Mesenchymal stem cell (in vitro differentiated cells and primary cell): ENCODE results near the gene EPB41.
"Not testable (repeated sequence)": the region's sequence is repeated elsewhere in the genome, so short reads cannot be mapped to it uniquely, and the experiment has no call there.

Experiments used
- DNase-seq: peaks from one replicate; pipeline ENCODE4 v3.0.0-alpha.2; 2013
- H2AFZ ChIP-seq: one replicate; pipeline ENCODE4 v1.6.1; 2013; ENCODE audit warnings: low read depth, mild to moderate bottlenecking, control low read depth, inconsistent platforms, low read length, moderate library complexity
- H2AK5ac ChIP-seq: 2 replicates; pipeline ENCODE4 v1.6.1; 2013; ENCODE audit warnings: low read length, moderate library complexity, mild to moderate bottlenecking, inconsistent platforms; ENCODE audit not compliant: severe bottlenecking
- H2BK120ac ChIP-seq: one replicate; pipeline ENCODE4 v1.6.1; 2013; ENCODE audit warnings: low read depth, mild to moderate bottlenecking, inconsistent platforms, low read length, moderate library complexity
- H2BK12ac ChIP-seq, 2 experiments: one replicate each; pipeline ENCODE4 v1.6.1; 2013; ENCODE audit warnings: inconsistent platforms in 2 of 2, low read length in 2 of 2, mild to moderate bottlenecking in 2 of 2, moderate library complexity in 2 of 2, control low read depth in 1 of 2
- H2BK15ac ChIP-seq: one replicate; pipeline ENCODE4 v1.6.1; 2013; ENCODE audit warnings: mild to moderate bottlenecking, low read depth, inconsistent platforms; ENCODE audit not compliant: poor library complexity, severe bottlenecking
- H2BK5ac ChIP-seq: 2 replicates; pipeline ENCODE4 v1.6.1; 2013; ENCODE audit warnings: low read depth, mild to moderate bottlenecking, low read length, control low read depth, inconsistent platforms; ENCODE audit not compliant: poor library complexity, severe bottlenecking
- H3K14ac ChIP-seq, 2 experiments: one replicate each; pipeline ENCODE4 v1.6.1; 2013; ENCODE audit warnings: inconsistent platforms in 2 of 2, low read length in 2 of 2, control low read depth in 1 of 2, mild to moderate bottlenecking in 1 of 2, moderate library complexity in 1 of 2
- H3K18ac ChIP-seq, 2 experiments: one replicate each; pipeline ENCODE4 v1.6.1; 2013; ENCODE audit warnings: inconsistent platforms in 2 of 2, low read length in 2 of 2, control low read depth in 1 of 2, low read depth in 1 of 2, mild to moderate bottlenecking in 1 of 2
- H3K23ac ChIP-seq, 2 experiments: one replicate each; pipeline ENCODE4 v1.6.1; 2013; ENCODE audit warnings: inconsistent platforms in 2 of 2, low read length in 2 of 2, mild to moderate bottlenecking in 2 of 2, moderate library complexity in 2 of 2, control low read depth in 1 of 2
- H3K27ac ChIP-seq: 2 replicates; pipeline ENCODE4 v1.5.1; 2013; ENCODE audit warnings: mild to moderate bottlenecking, moderate library complexity, low read length, control low read depth, inconsistent platforms; ENCODE audit not compliant: poor library complexity, severe bottlenecking
- H3K27me3 ChIP-seq, 2 experiments: 2 replicates each; pipeline versions ENCODE4 v1.6.1 to v1.7.0; 2013; ENCODE audit warnings: low read length in 2 of 2, mild to moderate bottlenecking in 2 of 2, moderate library complexity in 2 of 2, control low read depth in 1 of 2, inconsistent platforms in 1 of 2; ENCODE audit not compliant: control insufficient read depth in 1 of 2, insufficient read depth in 1 of 2
- H3K36me3 ChIP-seq, 2 experiments: 2 replicates each; pipeline versions ENCODE4 v1.6.1 to v1.7.0; 2013; ENCODE audit warnings: low read length in 2 of 2, control low read depth in 1 of 2, inconsistent platforms in 1 of 2, low read depth in 1 of 2, mild to moderate bottlenecking in 1 of 2; ENCODE audit not compliant: insufficient read depth in 2 of 2, control insufficient read depth in 1 of 2
- H3K4ac ChIP-seq, 2 experiments: one replicate each; pipeline ENCODE4 v1.6.1; 2013; ENCODE audit warnings: inconsistent platforms in 2 of 2, low read length in 2 of 2, mild to moderate bottlenecking in 2 of 2, moderate library complexity in 2 of 2, control low read depth in 1 of 2, low read depth in 1 of 2
- H3K4me1 ChIP-seq: 2 replicates; pipeline ENCODE4 v1.6.1; 2013; ENCODE audit warnings: low read depth, low read length, control low read depth; ENCODE audit not compliant: control insufficient read depth, insufficient read depth
- H3K4me2 ChIP-seq: 2 replicates; pipeline ENCODE4 v1.6.1; 2013; ENCODE audit warnings: low read length, mild to moderate bottlenecking, inconsistent platforms; ENCODE audit not compliant: poor library complexity, severe bottlenecking
- H3K4me3 ChIP-seq, 2 experiments: 2 replicates each; pipeline versions ENCODE4 v1.5.1 to v1.7.0; 2013; ENCODE audit warnings: low read length in 2 of 2, mild to moderate bottlenecking in 2 of 2, control low read depth in 1 of 2, low read depth in 1 of 2; ENCODE audit not compliant: insufficient read depth in 1 of 2
- H3K79me1 ChIP-seq: replicated peaks from 2 replicates; pipeline ENCODE4 v1.6.1; 2013; ENCODE audit warnings: mild to moderate bottlenecking, control low read depth, low read length, inconsistent platforms; ENCODE audit not compliant: poor library complexity, severe bottlenecking
- H3K9ac ChIP-seq: 2 replicates; pipeline ENCODE4 v1.7.0; 2013; ENCODE audit warnings: mild to moderate bottlenecking, low read length, moderate library complexity
- H3K9me3 ChIP-seq: 2 replicates; pipeline ENCODE4 v1.7.0; 2013; ENCODE audit warnings: mild to moderate bottlenecking, low read length; ENCODE audit not compliant: control insufficient read depth
- H4K8ac ChIP-seq: one replicate; pipeline ENCODE4 v1.6.1; 2013; ENCODE audit warnings: inconsistent platforms, mild to moderate bottlenecking, low read length, moderate library complexity
- H4K91ac ChIP-seq: one replicate; pipeline ENCODE4 v1.6.1; 2013; ENCODE audit warnings: mild to moderate bottlenecking, low read length, inconsistent platforms
- WGBS: methylation state at CpG from one replicate; pipeline ENCODE4 v1.1.7; 2013; ENCODE audit warnings: mixed read lengths; 5-methylcytosine and 5-hydroxymethylcytosine counted together

Gene EPB41

DNA sequence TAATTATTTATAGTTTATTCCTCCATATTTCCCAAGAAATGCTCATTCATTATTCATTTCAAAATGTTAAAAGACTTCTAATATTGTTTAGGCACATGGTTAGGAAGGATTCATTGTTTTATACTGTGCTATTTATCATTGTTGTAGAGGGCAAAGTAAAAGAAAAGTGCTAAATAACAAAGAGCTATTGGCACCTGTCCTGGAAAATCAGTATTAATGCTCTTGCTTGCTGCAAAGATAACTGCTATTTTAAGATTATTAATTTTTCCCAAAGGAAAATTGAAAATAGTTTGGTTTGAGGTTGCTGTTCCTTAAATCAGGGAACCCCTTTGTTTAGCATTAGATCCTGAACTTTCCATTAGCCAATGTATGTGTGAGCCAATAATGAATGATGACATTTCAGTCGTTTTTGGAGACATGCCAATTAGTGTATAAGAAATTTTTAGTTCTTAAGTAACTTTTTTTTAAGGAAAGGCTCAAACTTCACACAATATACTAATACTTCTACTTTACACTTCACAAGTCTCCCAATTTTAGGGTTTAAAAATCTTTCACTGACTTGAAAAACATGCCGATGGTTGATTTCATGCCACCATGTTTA lies 39.9 kb downstream of the EPB41 start:
- Histone ChIP-seq H3K4ac (no peak overlapping the region), H2BK120ac (no peak overlapping the region), H3K4me3 (no peak overlapping the region), H2BK15ac (no peak overlapping the region), H3K27ac (no peak overlapping the region), H3K79me1 (no peaks in the 10 kb centered on the region), H3K27me3 (no peaks in the 10 kb centered on the region), H4K91ac (no peak overlapping the region), H3K9me3 (no peaks in the 10 kb centered on the region), H3K36me3 (no peaks in the 10 kb centered on the region), H2AFZ (no peak overlapping the region), H3K14ac (no peak overlapping the region), H4K8ac (no peak overlapping the region), H3K18ac (no peak overlapping the region), H2AK5ac (no peak overlapping the region), H3K9ac (no peak overlapping the region), H2BK5ac (no peak overlapping the region), H3K4me2 (no peak overlapping the region), H3K4me1 (no peaks in the 10 kb centered on the region), H2BK12ac (no peak overlapping the region), H3K23ac (no peak overlapping the region)
- 100% methylated on average over 1 of the region's 2 CpGs for WGBS
- no peak for DNase-seq

DNA sequence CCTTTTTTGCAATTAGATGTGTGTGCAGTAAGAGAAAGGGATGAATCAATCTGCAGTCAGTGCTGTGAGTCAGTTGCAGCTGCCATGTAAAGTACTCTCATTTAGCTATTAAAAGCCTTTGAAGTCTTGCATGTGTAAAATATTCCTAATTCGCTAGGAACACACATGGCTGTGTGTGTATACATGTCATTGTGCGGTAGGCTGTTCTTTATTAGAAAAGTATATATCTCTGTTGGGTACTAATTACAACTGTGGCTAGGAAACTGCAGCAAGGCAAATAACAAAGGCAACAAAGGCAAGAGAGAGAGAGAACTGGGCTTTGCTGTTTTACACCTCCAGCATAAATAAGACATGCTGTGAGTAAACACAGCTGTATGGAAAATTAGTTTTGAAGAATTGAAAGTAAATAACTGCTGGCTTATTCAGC lies 41.7 kb downstream of the EPB41 start:
- no peaks in the 10 kb centered on the region for H3K79me1 ChIP-seq

GRCh38 chr1:28962114-28962831 lies 47.9 kb downstream of the EPB41 start:
- not testable (repeated sequence) for H3K4me1 ChIP-seq, H4K8ac ChIP-seq, H3K4me3 ChIP-seq, H3K9ac ChIP-seq, H3K36me3 ChIP-seq, H2BK5ac ChIP-seq, H2AFZ ChIP-seq, H2AK5ac ChIP-seq, H3K4ac ChIP-seq, H2BK120ac ChIP-seq, H3K27ac ChIP-seq, H4K91ac ChIP-seq, H3K9me3 ChIP-seq, H3K79me1 ChIP-seq, H3K18ac ChIP-seq, H2BK12ac ChIP-seq, H3K14ac ChIP-seq, H3K27me3 ChIP-seq, H2BK15ac ChIP-seq, H3K23ac ChIP-seq, DNase-seq, H3K4me2 ChIP-seq
- 90% methylated on average over 12 of the region's 13 CpGs for WGBS

More for the DNA sequence above, 41.7 kb downstream of the EPB41 start:
- Histone ChIP-seq H2AK5ac (no peak overlapping the region), H3K4ac (no peak overlapping the region), H3K14ac (no peak overlapping the region), H3K9ac (no peak overlapping the region), H3K9me3 (no peaks in the 10 kb centered on the region), H4K91ac (no peak overlapping the region), H4K8ac (no peak overlapping the region), H2BK5ac (no peak overlapping the region), H2AFZ (no peak overlapping the region), H3K27ac (no peak overlapping the region), H3K27me3 (no peaks in the 10 kb centered on the region), H3K4me1 (no peaks in the 10 kb centered on the region), H2BK120ac (no peak overlapping the region), H3K36me3 (no peaks in the 10 kb centered on the region), H3K23ac (no peak overlapping the region), H2BK12ac (no peak overlapping the region), H2BK15ac (no peak overlapping the region), H3K4me3 (no peak overlapping the region), H3K4me2 (no peak overlapping the region), H3K18ac (no peak overlapping the region)
- 75% methylated on average over 2 of the region's 2 CpGs for WGBS
- DNase-seq: peak; percentile 6

- Histone ChIP-seq H3K36me3 (no peaks in the 10 kb centered on the region), H3K9ac (no peak overlapping the region), H4K8ac (no peak overlapping the region), H2BK12ac (no peak overlapping the region), H3K4me3 (no peak overlapping the region), H2AFZ (no peak overlapping the region), H3K18ac (no peak overlapping the region), H4K91ac (no peak overlapping the region), H2BK120ac (no peak overlapping the region), H2AK5ac (no peak overlapping the region), H3K27me3 (no peaks in the 10 kb centered on the region), H3K79me1 (peaks cover 2% of the 10 kb centered on the region), H3K4ac (no peak overlapping the region), H3K4me1 (no peaks in the 10 kb centered on the region), H3K27ac (no peak overlapping the region), H3K14ac (no peak overlapping the region), H3K9me3 (no peaks in the 10 kb centered on the region), H2BK5ac (no peak overlapping the region), H3K4me2 (no peak overlapping the region), H2BK15ac (no peak overlapping the region), H3K23ac (no peak overlapping the region)
- 33% methylated on average over 1 of the region's 1 CpG for WGBS
- DNase-seq: no peak
Measured at GRCh38 chr1:28965271-28965870, 51.0 kb downstream of the EPB41 start.
